Stimulated activated effector memory CD8-positive, alpha-beta T cell treated with anti-CD3 and anti-CD28 coated beads, Interleukin-12 subunit alpha, Interleukin-12 subunit beta, amount 100 ng/mL, for 72 hours (primary cell): ENCODE measurements around the gene PTPRZ1.

ENCODE experiments used
- ATAC-seq: fragments of 150-1000 bp; cut with Tn5 transposase; 2 replicates; pipeline ENCODE4 v1.10.0; 2021
- DNase-seq, 2 donors: peaks; one replicate each; pipeline ENCODE4 v3.0.0; 2021 to 2022; ENCODE audit warnings: low spot score in 2 of 2
- H3K27ac Mint-ChIP-seq: one replicate; pipeline ENCODE4 v1.8.0; 2022; ENCODE audit warnings: mild to moderate bottlenecking, mixed read lengths
- H3K36me3 Mint-ChIP-seq: one replicate; pipeline ENCODE4 v1.8.0; 2022; ENCODE audit warnings: mild to moderate bottlenecking, mixed read lengths
- H3K4me1 Mint-ChIP-seq: one replicate; pipeline ENCODE4 v1.8.0; 2022; ENCODE audit warnings: mixed read lengths
- H3K4me3 Mint-ChIP-seq: one replicate; pipeline ENCODE4 v1.8.0; 2022; ENCODE audit warnings: mild to moderate bottlenecking, mixed read lengths
- H3K9me3 Mint-ChIP-seq: one replicate; pipeline ENCODE4 v1.8.0; 2022; ENCODE audit warnings: mixed read lengths

Gene PTPRZ1

DNA sequence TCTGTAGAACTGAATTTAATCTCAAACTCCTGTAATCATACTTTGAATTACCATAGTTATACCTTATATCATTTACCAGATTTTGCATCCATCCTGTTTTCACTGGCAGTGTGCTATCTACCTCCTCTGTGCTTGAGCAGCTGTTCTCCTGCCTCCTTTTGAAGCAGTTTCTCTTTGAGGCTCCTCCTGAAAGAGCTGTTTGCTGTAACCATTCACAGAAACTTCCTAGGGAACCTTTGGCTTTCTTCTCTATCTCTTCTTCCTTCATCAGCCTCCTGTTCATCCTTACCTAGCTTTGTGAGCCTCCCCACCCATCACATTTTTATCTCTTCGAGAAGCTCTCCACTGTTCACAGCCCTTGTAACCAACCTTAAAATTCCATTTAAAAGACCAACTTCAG lies 162.9 kb downstream of the PTPRZ1 start:
- Mint-ChIP-seq H3K36me3 (no peaks in the 10 kb centered on the region), H3K27ac (no peak overlapping the region), H3K4me1 (no peaks in the 10 kb centered on the region), H3K4me3 (no peak overlapping the region), H3K9me3 (peaks cover 4% of the 10 kb centered on the region)
- no peak for ATAC-seq
- DNase-seq = no peak

DNA sequence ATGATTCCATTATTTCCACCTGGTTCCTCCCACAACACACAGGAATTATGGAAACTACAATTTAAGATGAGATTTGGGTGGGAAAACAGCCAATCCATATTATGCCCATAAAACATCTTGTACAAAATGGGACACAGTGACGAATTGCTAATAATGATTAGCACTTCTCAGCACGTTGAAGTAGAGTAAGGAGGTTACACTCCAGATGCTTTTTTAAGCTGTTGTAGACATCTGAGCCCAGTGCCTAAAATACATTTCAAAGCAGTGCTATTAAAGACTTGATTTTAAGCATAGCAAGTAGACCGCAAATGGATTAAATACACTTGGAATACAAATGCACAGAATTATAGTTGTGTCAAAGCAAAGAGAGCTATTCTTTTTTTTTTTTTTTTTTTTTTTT lies 165.2 kb downstream of the PTPRZ1 start:
- Mint-ChIP-seq H3K27ac (no peak overlapping the region), H3K4me1 (no peaks in the 10 kb centered on the region), H3K9me3 (peaks cover 4% of the 10 kb centered on the region), H3K36me3 (no peaks in the 10 kb centered on the region), H3K4me3 (no peak overlapping the region)
- ATAC-seq (no peak), DNase-seq (no peak)

DNA sequence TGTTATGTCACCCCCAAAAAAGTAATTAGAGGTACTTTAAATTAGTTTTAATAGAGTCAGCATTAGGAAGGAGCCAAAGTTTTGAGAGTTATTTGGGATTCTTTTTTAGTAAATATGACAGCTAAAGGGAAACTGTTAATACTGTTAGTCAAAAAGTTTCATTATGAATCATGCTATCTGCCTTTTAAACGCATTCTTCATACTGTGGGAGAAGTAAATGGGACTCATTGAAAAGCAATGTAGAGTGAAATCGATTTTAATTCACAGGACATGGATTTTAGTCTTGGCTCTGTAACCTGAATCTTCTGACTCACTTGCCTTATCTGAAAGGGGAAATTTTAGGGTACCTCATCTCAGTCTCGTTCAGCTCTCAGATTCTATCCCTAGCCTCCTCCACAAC lies 165.9 kb downstream of the PTPRZ1 start:
- ATAC-seq (no peak), DNase-seq (no peak)
- peaks cover 4% of the 10 kb centered on the region for H3K9me3 Mint-ChIP-seq
- no peaks in the 10 kb centered on the region for H3K36me3 Mint-ChIP-seq
- no peak overlapping the region for H3K27ac Mint-ChIP-seq
- H3K4me1 Mint-ChIP-seq = no peaks in the 10 kb centered on the region
- no peak overlapping the region for H3K4me3 Mint-ChIP-seq

DNA sequence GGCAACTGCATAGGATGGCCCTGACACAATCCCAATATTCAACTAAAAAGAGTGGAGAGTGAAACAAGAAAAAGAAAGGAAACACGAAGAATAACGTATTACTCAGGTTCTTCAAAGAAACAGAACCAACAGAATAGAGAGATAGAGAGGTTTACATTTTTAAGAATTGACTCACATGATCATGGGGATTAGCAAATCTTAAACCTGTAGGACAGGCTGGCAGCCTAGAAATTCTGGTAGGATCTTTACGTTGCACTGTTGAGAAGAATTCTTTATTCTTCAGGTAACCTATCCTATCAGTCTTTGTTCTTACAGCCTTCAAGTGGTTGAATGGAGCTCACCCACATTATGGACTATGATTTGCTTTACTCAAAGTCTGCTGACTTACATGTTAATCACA lies 167.2 kb downstream of the PTPRZ1 start:
- Mint-ChIP-seq H3K4me3 (no peak overlapping the region), H3K27ac (no peak overlapping the region), H3K4me1 (no peaks in the 10 kb centered on the region), H3K36me3 (no peaks in the 10 kb centered on the region), H3K9me3 (no peaks in the 10 kb centered on the region)
- ATAC-seq (no peak), DNase-seq (no peak)

DNA sequence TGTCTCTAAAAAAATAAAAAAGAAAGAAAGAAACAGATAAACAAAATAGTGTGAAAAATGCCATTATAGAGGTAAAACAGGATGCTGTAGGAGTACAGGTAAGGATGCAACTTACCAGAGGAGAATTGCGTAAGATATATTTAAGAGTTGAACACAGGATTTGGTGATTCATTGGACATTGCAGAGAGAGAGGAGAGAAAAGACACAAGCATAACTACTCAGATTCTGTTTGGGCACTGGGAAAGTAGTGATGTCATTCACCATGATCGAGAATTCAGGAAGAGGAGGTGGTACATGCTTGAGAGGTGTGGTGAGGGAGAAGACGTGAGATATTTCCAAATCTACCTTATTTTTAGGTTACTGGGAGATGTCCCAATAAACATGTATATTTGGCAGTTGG lies 173.4 kb downstream of the PTPRZ1 start:
- DNase-seq = no peak
- no peaks in the 10 kb centered on the region for H3K4me1 Mint-ChIP-seq
- no peaks in the 10 kb centered on the region for H3K36me3 Mint-ChIP-seq
- no peak overlapping the region for H3K4me3 Mint-ChIP-seq
- peaks cover 4% of the 10 kb centered on the region for H3K9me3 Mint-ChIP-seq
- no peak overlapping the region for H3K27ac Mint-ChIP-seq
- no peak for ATAC-seq

DNA sequence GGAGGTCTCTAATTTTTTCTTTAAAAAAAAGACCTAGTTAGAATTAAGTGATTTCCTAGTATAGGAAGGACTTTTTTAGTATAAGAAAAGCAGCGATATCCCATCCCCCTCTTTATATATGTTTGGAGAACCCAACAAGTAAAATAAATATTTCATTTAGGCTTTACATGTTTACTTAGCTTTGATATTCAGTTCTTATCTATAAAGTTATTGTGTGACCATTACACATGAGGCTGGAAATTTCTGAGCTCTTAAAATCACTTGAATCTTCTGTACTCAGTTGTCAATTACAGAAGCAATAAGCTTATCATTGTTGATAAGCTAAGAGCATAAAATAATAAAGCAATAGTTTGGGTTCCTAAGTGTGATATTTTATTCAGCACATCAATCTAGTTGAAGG lies 181.4 kb downstream of the PTPRZ1 start:
- no peak for ATAC-seq

DNA sequence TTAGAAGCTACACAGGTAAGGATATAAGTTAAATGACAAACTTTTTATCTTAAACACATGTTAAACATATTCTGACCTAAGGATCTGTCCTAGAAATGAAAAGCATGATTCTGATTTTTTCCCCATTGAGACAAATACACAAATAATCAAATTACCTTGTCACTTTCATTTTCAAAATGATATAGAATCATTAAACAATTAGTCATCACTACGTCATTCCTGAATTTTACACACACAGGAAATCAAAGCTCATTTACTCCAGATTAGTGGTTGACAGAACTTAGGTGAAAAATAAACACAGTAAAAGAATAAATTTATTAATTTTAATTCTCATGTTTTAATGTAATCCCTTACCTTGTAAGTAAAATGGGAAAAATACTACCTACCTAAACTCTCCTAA lies 182.1 kb downstream of the PTPRZ1 start:
- ATAC-seq (no peak), DNase-seq (no peak)
- H3K27ac Mint-ChIP-seq = no peak overlapping the region
- H3K9me3 Mint-ChIP-seq = no peaks in the 10 kb centered on the region
- H3K4me3 Mint-ChIP-seq = no peak overlapping the region
- H3K4me1 Mint-ChIP-seq = no peaks in the 10 kb centered on the region
- no peaks in the 10 kb centered on the region for H3K36me3 Mint-ChIP-seq

More for the DNA sequence above, 181.4 kb downstream of the PTPRZ1 start:
- H3K27ac Mint-ChIP-seq = no peak overlapping the region
- no peak overlapping the region for H3K4me3 Mint-ChIP-seq
- no peaks in the 10 kb centered on the region for H3K4me1 Mint-ChIP-seq
- H3K36me3 Mint-ChIP-seq = no peaks in the 10 kb centered on the region
- H3K9me3 Mint-ChIP-seq = no peaks in the 10 kb centered on the region
- no peak for DNase-seq

DNA sequence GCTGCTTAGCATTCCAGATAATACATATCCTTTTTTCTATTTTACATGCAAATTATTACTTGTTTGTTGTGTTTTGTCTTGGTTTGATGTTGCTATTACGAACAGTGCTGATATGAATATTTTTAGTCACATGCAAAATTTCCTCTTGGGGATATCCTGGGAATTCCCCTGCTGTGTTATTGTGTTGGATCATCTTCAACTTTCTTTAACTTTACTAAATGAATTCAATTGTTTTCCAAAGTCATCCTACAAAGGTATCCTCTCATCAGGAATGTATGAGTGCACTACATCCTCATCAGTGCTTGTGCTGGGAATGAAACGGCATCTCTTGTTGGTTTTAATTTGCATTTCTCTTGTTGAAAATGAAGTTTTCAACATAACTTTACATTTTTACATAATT lies 184.0 kb downstream of the PTPRZ1 start:
- no peaks in the 10 kb centered on the region for H3K9me3 Mint-ChIP-seq

DNA sequence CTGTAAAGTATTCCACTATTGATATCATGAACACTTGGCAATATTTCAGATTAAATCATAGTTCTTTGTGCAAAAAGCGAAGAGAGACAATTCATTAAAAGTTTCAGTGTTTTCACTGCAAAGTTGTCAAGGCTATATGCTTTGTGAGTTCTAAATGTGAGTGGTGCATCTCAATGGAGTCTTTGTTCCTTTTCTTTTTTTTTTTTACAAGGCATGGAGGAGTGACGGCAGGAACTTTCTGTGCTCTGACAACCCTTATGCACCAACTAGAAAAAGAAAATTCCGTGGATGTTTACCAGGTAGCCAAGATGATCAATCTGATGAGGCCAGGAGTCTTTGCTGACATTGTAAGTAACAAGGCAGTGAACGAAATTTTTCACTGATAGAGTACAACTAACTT lies 186.6 kb downstream of the PTPRZ1 start:
- H3K9me3 Mint-ChIP-seq = no peaks in the 10 kb centered on the region

More for the DNA sequence above, 184.0 kb downstream of the PTPRZ1 start:
- Mint-ChIP-seq H3K36me3 (no peaks in the 10 kb centered on the region), H3K27ac (no peak overlapping the region), H3K4me1 (no peaks in the 10 kb centered on the region), H3K4me3 (no peak overlapping the region)
- ATAC-seq = no peak
- DNase-seq = no peak

DNA sequence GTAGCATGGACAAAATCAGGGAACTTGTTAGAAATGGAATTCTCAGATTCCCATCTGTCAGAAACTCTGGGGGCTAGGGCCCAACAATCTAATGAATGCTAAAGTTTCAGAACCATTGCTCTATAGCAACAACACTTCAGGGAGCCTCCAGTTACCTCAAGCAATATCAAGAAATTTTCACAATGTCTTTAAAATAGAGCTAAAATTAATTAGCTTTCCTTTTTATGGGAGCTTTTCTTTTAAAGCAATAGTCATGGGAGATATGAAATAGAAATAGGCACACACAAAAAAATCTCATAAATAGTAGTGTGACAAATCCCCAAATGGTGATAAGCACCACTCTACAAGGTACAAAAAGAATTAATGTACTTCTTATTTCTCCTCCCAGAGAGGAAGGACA lies 190.2 kb downstream of the PTPRZ1 start:
- ATAC-seq (no peak), DNase-seq (no peak)
- Mint-ChIP-seq H3K4me3 (no peak overlapping the region), H3K27ac (no peak overlapping the region), H3K9me3 (no peaks in the 10 kb centered on the region), H3K36me3 (no peaks in the 10 kb centered on the region), H3K4me1 (no peaks in the 10 kb centered on the region)

More for the DNA sequence above, 186.6 kb downstream of the PTPRZ1 start:
- H3K4me3 Mint-ChIP-seq = no peak overlapping the region
- no peak overlapping the region for H3K27ac Mint-ChIP-seq
- no peaks in the 10 kb centered on the region for H3K36me3 Mint-ChIP-seq
- ATAC-seq (no peak), DNase-seq (no peak)
- H3K4me1 Mint-ChIP-seq = no peaks in the 10 kb centered on the region

DNA sequence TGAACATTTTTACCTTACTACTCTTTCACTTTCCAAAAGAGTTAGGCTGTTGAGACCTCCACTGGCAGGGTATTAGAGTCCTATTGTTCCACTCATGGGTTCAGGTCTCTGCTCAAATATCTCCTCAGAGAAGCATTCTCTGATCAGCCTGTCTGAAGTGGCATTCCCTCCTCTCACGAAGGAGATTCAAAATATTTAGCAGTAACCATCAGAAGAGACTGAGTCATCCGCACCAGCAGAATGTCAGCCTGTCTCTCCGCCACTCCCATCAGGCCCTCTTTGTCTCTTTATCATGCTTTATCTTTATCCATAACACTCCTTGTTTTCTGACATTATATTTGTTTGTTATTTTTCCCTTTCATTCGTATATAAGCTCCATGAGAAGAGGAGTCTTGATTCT lies 192.0 kb downstream of the PTPRZ1 start:
- no peak overlapping the region for H3K27ac Mint-ChIP-seq

DNA sequence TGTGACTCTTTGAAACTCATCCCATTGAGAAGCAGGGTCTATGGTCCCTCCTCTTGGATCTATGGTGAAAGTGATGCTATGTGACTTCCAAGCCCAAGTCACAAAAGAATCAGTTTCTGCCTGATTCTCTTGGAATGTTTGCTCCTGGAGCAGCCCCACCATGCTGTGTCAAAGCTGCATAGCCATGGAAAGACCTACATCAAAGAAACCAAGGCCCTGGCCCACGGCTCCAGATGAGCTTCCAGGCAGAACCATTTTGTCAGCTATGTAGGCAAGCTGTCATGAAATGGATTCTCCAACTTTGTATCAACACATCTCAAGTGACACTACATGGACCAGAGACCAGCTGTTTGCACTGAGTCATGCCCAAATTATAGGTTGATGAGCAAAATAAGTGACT lies 194.1 kb downstream of the PTPRZ1 start:
- Mint-ChIP-seq H3K4me1 (no peaks in the 10 kb centered on the region), H3K4me3 (no peak overlapping the region), H3K27ac (no peak overlapping the region), H3K9me3 (peaks cover 5% of the 10 kb centered on the region), H3K36me3 (no peaks in the 10 kb centered on the region)
- DNase-seq (no peak), ATAC-seq (no peak)

More for the DNA sequence above, 192.0 kb downstream of the PTPRZ1 start:
- no peaks in the 10 kb centered on the region for H3K4me1 Mint-ChIP-seq
- H3K9me3 Mint-ChIP-seq = peaks cover 5% of the 10 kb centered on the region
- ATAC-seq (no peak), DNase-seq (no peak)
- H3K36me3 Mint-ChIP-seq = no peaks in the 10 kb centered on the region
- no peak overlapping the region for H3K4me3 Mint-ChIP-seq

DNA sequence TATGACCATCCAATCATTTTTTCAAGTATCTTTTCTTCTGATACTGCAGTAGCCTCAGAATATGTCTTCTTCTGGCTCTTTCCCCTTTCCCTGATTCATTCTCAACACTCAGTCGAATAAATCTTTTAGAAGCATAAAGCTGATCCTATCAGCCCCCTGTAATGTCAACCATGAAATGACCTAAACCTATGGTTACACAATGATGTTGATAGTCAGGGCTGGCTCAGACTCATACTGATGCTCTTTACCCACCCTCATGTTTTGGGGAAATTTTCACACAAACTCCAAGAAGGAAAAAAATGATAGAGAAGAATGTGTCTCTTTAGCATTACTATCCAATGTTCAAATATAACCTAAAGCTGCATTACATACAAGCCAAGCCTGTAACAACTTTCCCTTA lies 195.1 kb downstream of the PTPRZ1 start:
- DNase-seq (no peak), ATAC-seq (no peak)
- Mint-ChIP-seq H3K36me3 (no peaks in the 10 kb centered on the region), H3K4me1 (no peaks in the 10 kb centered on the region), H3K9me3 (peaks cover 8% of the 10 kb centered on the region), H3K27ac (no peak overlapping the region), H3K4me3 (no peak overlapping the region)

DNA sequence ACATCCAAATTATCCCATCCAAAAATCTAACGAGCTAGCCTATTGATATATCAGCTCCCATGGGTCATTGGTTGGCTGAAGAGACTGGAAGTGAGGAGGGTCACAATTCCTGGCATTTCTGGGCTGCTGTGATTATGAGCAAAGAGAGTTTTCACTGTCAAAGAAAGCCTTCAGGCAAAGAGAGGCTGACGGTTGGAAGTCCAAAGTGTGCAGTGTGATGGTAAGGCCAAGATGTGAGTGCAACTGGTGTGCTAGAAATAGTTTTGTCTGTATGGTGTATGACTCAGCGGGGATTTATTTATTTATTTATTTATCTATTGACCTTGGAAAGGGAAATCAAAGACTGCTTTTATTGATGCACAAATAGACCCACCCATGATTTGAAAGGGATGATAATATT lies 196.0 kb downstream of the PTPRZ1 start:
- Mint-ChIP-seq H3K9me3 (peaks cover 8% of the 10 kb centered on the region), H3K4me3 (no peak overlapping the region), H3K4me1 (no peaks in the 10 kb centered on the region), H3K27ac (no peak overlapping the region), H3K36me3 (no peaks in the 10 kb centered on the region)
- no peak for ATAC-seq
- DNase-seq = no peak

DNA sequence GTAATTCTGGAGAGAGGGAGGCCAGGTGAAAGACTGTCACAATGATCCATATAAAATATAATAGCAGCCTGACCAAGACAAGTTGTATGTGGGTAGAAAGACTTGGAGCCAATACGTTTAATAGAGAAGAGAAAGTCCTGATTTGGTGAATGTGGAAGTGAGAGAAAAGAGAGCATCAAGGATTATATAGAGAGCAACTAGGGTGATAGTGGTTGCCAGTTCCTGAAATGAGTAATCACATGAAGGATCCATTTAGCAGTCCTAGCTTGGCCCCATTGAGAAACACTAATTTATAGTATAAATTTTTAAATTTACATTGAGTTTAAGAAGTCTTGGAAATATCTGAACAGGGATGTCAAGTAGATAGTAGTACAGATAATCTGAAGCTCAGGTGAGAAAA lies 197.1 kb downstream of the PTPRZ1 start:
- H3K27ac Mint-ChIP-seq = no peak overlapping the region
- no peaks in the 10 kb centered on the region for H3K4me1 Mint-ChIP-seq
- no peak overlapping the region for H3K4me3 Mint-ChIP-seq

DNA sequence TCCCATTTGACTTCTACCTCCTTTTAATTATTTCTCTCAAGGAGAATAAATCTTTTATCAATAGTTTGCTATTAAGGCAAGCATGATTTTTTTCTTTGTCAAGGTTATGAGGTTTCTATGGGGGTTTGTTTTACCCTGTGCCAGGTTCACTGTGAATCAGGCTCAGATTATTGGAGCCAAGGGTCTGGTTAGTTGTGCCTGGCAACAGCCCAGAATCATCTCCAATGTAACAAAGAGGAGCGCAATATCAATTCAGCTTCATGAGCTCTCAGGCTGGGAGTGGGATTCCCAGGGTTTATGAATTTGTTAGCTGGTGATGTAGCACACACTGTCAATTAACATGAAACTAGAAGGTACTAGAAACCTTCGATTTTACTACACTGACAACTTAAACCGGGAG lies 197.9 kb downstream of the PTPRZ1 start:
- H3K4me3 Mint-ChIP-seq = no peak overlapping the region
- no peak overlapping the region for H3K27ac Mint-ChIP-seq
- peaks cover 8% of the 10 kb centered on the region for H3K9me3 Mint-ChIP-seq

More for the DNA sequence above, 197.1 kb downstream of the PTPRZ1 start:
- ATAC-seq (no peak), DNase-seq (no peak)
- peaks cover 8% of the 10 kb centered on the region for H3K9me3 Mint-ChIP-seq
- H3K36me3 Mint-ChIP-seq = no peaks in the 10 kb centered on the region

DNA sequence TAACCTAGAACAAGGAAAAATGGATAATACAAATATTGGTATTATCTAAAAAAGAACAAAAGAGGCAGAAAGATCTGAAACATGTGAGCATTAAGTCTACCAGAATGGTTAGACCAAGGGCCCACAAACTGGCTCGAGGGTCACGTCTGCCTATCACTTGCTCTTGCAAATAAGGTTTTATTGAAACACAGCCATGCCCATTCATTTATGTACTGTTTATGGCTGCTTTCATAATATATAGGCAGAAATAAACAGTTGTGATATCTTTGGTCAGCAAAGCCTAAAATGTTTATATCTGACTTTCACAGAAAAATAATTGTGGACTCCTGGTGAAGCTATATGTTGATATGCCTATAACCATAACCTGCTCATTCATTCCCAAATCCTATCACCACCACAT lies 199.3 kb downstream of the PTPRZ1 start:
- Mint-ChIP-seq H3K27ac (no peak overlapping the region), H3K4me3 (no peak overlapping the region), H3K36me3 (no peaks in the 10 kb centered on the region), H3K4me1 (no peaks in the 10 kb centered on the region), H3K9me3 (peaks cover 8% of the 10 kb centered on the region)
- ATAC-seq (no peak), DNase-seq (no peak)

More for the DNA sequence above, 197.9 kb downstream of the PTPRZ1 start:
- no peaks in the 10 kb centered on the region for H3K4me1 Mint-ChIP-seq
- H3K36me3 Mint-ChIP-seq = no peaks in the 10 kb centered on the region
- no peak for DNase-seq
- no peak for ATAC-seq
